Neural progenitor cell (in vitro differentiated cells): ENCODE measurements around the gene GNG7.

Source experiments
- CTCF ChIP-seq: fragments of 200-600 bp; sonication (generic); IDR thresholded peaks from 2 replicates; pipeline ENCODE4 v1.5.1; 2017; ENCODE audit warnings: antibody characterized with exemption, mild to moderate bottlenecking
- EZH2 ChIP-seq: fragments of 200-600 bp; sonication (generic); IDR thresholded peaks from 2 replicates; pipeline ENCODE4 v1.6.1; 2017; ENCODE audit warnings: antibody characterized with exemption, mild to moderate bottlenecking, moderate library complexity

GRCh38 chr19:2666344-2666994, 36.0 kb downstream of the GNG7 start:
- TF ChIP-seq CTCF: no peak
- no peak for TF ChIP-seq EZH2
